Dermis microvascular lymphatic vessel endothelial cell (primary cell): ENCODE results near the gene ZBTB7A. TPM values are rescaled to one million over a fixed set of nuclear protein-coding genes. Genes with fewer than 3 reads are reported as not detected.
A peak's percentile ranks its signal among the peaks of the same experiment; 100 is the strongest.

Source experiments
- DNase-seq, 2 donors: peaks; one replicate each; pipeline versions ENCODE4 v3.0.0 to v3.0.0-alpha.2; 2010; ENCODE audit warnings: low read depth in 2 of 2
- total RNA-seq: library from RNA; depleted of rRNA; stranded (reverse); fragments of >200 nt; gene quantifications from 2 replicates; pipeline ENCODE4 v1.2.1, GENCODE V29; 2014

ZBTB7A gene
- 7.2 and 14.2 TPM in 2 replicates for total RNA-seq

DNA sequence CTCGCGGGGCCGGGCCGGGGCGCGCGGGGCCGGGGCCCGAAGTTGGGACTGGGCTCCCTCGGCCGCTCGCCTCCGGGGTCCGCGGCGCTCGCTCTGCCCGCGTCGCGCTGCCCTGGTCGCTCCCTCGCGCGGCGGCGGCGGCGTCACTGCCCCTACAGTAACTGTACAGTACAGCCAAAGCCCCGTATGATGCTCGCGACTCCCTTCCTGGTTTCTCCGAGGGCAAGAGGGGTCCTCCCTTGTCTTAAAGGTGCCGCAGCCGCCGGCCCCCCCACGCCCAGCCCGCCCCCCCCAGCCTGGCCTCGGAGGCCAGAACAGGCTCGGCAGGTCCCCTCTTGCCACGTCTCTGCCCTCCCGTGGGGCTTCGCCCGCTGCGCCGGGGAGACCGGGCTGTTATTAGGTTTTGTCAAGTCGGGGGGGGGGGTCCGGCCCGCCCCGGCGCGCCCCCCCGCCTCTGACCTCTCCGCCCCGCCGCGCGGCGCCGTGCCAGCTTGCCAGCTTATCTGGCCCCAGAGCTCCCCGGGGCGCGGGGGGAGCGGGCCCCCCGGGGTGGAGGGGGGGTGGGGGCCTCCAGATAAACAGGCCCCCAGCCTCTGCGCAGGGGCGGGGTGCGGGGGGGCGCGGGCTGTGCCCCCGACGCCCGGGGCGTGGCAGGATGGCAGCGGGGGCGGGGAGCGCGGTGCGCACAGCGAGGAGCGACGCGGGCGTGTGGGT, at the start of gene ZBTB7A:
Gene ZBTB7A, minus strand, starts transcription at position 218 of the 714 bp plus-strand sequence. CDS start 11,667 bp downstream, outside the sequence.
- DNase-seq, result peak in 1 of 2 donors; percentile 75

DNA sequence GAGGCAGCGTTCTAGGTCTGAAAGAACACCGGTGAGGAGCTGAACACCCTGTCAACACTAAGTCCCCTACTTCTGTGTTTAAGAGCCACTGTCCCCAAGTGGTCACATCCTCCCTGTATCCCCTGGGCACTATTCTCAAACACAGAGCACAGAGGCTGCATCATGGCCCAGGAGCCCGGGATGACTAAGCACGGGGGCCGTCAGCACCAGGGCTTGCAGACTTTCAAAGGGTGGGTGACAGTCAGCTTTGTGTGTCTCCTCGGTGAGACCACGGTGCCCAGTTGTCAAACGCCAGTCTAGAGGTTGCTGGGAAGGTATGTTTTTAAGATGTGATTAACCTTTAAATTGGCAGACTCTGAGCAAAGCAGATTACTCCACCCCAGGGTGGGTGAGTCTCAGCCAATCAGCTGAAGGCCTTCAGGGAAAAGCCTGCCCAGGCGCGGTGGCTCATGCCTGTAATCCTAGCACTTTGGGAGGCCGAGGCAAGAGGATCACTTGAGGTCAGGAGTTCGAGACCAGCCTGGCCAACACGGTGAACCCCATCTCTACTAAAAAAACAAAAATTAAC, 49.2 kb upstream of the ZBTB7A start:
- DNase-seq, result no peak

GRCh38 chr19:4115050-4115817, 48.5 kb upstream of the ZBTB7A start:
- no peak for DNase-seq

DNA sequence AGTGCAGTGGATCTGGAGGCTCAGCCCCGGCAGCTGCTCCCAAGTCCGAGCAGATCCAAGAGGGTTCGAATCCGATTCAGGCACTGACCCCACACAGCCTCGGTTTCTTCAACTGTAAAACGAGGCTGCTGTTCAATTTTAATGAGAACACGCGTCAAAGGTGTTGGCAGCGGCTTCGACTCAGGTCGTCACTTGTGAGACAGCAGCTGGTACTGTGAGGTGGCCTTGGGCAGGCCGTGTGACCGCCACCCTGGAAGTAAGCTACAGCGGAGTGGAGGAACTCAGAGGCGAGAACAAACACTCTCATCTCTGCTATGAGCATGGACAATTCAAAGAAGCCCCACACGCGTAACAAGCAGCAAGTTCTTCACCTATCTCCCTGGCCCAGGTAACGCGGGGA, 47.5 kb upstream of the ZBTB7A start:
- DNase-seq, result no peak

GRCh38 chr19:4113398-4114088, 46.8 kb upstream of the ZBTB7A start:
- no peak for DNase-seq

GRCh38 chr19:4112367-4112766, 45.7 kb upstream of the ZBTB7A start:
- DNase-seq, result no peak

- no peak for DNase-seq
These were observed 42.9 kb upstream of the ZBTB7A start for GRCh38 chr19:4109626-4109945.

- DNase-seq, result no peak
These were observed 42.3 kb upstream of the ZBTB7A start for GRCh38 chr19:4108767-4109625.

GRCh38 chr19:4103080-4103433, 36.4 kb upstream of the ZBTB7A start:
- DNase-seq, result no peak

GRCh38 chr19:4102339-4103079, 35.8 kb upstream of the ZBTB7A start:
- no peak for DNase-seq

DNA sequence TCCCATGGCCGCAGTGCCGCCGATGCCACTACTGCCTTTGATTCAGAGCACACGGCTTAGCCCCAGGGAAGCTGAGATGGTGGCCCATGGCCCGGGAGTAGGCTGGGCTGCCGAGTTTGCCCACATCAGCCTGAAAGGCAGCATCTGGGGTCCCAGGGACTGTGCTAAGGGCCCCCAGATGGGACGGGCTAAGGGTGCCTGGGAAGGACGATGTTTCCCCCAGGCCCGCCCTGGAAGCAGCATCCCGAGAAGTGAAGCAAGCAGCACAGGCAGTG, 34.7 kb upstream of the ZBTB7A start:
- no peak for DNase-seq

DNA sequence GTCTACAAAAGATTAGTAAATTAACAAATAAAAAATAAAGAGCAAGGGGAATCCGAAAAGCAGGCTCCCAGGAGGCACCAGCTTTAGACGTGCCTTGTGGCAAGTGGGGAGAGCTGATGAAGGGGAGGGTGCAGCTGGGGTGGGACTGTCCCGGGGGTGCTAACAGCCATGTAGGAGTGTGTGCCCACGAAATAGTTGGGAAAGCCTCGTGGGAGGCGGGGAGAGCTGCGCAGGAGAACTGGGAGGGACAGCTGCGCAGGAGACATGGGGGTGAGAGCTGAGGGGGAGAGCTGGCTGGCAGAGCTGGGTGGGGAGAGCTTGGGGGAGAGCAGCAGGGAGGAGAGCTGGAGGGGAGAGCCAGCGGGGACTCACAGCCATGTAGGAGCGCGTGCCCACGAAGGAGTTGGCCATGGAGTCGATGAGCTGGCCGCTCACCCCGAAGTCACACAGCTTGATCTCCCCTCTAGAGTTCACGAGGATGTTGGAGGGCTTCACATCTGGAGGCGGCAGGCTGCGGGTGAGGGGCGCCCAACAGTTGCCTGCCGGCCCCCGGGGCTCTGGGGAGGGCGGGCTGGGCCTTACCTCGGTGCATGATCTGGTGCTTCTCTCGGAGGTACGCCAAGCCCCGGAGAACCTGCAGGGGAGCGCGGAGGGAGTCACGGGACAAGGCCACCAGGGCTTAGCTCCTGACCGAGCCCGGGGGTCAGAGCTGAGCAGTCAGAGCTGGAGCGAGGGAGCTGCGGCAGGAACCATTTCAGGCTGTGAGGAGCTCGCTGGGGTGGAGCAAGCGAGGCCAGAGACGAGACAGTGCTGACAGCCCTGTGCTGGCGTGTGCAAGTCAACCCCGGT, 34.2 kb upstream of the ZBTB7A start:
- DNase-seq, result no peak

DNA sequence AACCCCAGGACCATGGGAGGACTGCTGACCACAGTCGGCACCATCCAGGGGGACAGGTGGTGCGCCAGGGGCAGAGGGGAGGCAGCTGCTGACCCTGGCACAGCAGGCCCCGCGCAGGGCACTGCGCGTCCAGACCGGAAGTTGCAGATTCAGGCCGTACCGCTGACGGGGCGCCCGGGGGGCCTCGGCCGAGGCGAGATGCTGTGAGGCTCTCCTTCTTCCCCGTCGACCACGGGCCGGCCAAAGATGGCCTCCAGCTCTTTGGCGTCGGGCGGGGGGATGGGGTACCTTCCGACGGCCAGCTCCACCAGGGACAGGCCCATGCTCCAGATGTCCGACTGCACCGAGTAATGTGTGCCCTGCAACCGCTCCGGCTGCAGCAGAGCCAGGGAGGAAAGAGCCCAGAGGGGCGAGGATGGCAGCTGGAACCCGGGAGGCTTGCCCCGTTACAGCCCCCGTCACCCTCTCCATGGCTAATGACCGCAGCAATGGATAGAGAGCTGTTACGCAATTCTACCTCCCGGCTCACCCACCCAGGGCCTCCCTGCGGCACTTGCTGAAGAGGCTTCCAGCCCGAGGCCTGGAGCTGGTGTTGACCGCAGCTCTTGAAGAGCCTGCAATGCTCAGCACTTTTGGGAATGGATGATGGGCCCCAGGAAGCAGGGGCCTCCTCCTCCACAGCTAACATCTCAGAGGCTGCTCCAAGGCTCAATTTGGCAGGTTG, 32.5 kb upstream of the ZBTB7A start:
- no peak for DNase-seq

DNA sequence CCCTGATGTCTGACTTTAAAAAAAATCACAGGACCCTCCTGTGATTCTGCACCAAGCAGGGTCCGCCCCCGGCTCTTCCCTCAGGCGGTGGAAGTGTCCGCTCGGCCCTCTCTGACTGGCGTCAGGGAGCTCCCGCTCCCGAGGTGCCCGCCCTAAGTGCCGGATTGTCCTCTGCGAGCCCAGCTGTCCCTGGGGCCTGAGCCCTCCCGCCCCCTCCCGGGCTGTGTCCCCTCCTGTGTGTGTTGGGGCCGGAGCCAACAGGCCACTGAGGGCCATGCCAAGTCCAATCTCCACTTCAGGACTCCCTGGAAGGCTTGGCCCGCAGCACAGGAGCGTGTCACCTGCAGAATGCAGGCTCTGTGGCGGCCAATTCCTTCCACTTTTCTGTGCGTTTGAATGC, 31.8 kb upstream of the ZBTB7A start:
- no peak for DNase-seq

DNA sequence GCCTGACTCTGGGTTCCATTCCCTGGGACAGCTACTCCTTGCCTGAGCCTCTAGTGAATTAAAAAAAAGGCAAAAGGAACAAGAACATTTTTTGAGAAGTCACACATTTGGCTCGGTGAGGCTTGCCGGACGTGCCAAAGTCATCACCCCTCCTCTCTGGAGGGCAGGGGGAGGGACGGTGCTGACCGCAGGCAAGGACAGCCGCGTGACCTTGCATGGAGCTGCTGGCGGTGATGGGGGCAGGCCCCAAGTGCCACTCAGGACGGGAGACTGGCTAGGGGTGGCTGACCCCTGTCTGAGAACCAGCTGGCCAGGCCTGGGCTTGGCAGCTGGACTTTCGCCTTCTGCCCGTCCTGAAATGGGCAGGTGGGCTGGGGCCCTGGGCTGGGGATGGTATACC, 30.8 kb upstream of the ZBTB7A start:
- DNase-seq, result no peak

DNA sequence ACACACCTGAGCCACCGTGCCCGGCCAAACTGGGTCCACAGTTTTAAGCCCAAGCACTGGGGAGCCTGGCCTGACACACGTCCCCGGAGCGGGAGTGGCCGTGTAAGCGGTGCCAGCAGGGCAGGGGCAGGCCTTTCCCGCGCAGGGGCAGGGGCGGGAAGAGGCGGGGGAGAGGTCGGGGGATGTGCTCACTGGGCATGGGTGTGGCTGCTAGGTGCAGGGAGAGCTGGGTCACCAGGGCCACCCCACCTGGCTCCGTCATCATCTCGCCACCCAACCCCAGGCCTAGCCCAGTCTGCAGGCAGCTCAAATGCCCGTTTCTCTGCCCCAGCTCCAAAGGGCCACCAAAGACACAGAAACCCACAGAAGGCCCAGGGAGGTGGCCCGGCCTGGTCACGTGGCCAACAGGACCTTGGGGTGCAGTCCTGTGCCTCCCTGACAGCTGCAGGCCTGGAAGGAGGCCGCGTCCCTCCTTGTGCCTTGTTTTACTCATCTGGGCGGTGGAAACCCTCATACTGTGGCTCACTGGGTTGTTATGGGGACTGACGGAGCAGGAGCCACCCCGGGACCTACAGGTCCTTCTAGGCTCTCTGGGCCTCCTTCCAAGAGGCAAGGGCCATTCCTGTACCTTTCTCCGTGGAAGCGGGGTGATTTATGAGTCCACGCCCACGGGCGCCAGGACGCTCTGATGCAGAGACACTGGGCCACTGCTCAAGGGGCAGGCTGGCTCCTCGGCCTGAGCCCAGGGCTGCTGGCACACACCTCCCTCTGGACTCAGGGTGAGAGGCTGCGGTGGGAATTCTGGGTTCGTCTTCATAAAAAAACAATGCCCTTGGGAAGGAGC, 29.6 kb upstream of the ZBTB7A start:
- DNase-seq, result no peak

DNA sequence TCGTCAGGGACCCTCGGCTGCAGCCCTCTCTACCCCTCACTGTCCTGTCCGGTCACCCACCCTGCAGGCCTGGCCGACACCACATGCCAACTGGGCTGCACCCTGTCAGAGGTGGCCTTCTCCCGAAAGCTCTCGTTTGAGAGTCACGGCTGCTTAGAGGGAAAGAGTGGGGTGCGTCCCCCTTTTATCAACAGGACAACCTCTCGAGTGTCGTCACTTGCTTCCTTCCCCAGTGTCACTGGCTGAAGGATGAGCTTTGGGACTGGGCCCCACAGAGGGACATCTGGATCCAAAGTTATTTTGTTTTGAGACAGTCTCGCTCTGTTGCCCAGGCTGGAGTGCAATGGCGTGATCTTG, 28.8 kb upstream of the ZBTB7A start:
- DNase-seq, result no peak

DNA sequence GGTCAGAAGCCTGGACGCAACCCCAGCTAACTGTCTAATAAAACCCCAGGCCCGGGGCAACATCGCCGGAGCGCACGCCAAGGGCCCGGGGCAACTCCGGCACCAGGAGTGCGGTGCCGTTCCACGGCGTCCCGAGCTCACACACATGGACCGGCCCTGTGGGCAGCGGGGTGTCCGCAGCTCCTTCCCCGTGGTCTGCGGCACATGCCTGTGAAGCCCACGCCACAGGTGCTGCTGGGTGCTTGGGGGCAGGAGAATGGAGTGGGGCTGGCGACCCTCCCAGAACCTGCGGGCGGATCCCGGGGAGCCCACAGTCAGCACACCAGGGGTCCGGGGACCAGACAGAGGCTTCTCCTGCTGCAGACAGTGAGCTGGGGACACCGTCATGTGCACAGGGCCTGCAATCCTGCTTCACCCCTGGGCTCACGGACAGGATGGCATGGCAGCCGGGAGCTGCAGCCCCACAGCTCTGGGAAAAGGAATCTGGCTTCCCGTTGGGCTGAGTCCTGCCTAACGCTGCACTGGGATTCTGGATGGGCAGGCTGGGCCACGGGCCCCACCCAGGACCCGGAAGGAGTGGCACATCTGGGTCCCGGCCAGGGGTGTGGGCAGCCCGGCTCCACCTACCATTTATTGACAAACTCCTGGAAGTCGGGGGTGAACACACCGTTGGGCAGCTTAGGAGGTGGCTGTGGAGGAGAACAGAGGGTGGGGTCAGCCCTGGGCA, 28.2 kb upstream of the ZBTB7A start:
- DNase-seq, result no peak
